Measurements from ENCODE around the gene DSTYK.

- TF ChIP-seq CTCF (IDR thresholded peaks at IDR 0.05) (no peak), POLR2A (IDR thresholded peaks at IDR 0.05) (no peak)
Observed at GRCh38 chr1:205205055-205205454, 6.4 kb downstream of the DSTYK start.
